ENCODE results near the gene LRWD1.

The LRWD1 gene

DNA sequence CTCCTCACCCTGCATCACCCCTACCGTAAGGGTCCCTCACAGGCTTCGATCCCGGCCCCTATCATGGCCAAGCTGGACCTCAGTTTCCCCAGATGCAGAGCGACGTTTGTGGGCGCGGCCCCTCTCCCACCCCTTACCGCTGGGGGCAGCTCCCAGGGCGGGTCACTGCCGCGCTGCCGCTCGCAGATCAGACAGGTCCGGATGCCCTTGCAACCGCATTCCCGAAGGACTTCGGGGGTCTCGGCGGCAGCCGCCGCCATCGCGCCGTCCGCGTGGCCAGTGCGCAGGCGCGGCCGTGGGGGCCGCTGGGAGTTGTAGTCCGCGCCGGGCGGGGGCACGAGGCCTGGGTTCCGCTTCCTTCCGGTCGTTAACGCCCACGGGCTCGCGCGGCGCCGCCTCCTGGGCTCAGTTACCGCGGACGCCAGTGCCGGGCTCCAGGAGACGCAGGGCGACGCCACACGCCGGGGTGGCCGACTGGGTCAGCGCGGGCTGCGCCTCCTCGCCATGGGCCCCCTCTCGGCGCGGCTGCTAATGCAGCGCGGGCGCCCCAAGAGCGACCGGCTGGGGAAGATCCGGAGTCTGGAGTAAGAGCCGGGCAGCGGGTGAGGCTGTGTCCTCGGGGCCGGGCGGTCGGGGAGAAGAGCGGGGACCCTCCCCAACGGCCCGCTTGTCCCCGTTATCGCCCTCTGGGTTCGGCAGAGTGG lies at the start of gene LRWD1, which contains the start of gene ALKBH4 (continued):
- TF ChIP-seq FEZF1 (tag by site-specific recombination; IDR thresholded peaks at IDR 0.05) (no peak), YY2 (tag by site-specific recombination; IDR thresholded peaks at IDR 0.05) (peak; percentile 86), ZNF561 (tag by site-specific recombination; IDR thresholded peaks at IDR 0.05; ENCODE audit: borderline replicate concordance) (peak; percentile 92; the same call in 1 of the 2 replicates), HOXA7 (CRISPR knock-in tag; IDR thresholded peaks at IDR 0.05; ENCODE audit: borderline replicate concordance) (no peak), ZNF677 (tag by site-specific recombination; IDR thresholded peaks at IDR 0.05) (no peak), ZNF394 (tag by site-specific recombination; IDR thresholded peaks at IDR 0.05; ENCODE audit: borderline replicate concordance) (no peak), GFI1B (tag by site-specific recombination; IDR thresholded peaks at IDR 0.05) (no peak), ZNF830 (tag by site-specific recombination; IDR thresholded peaks at IDR 0.05; ENCODE audit: low read depth) (no peak), ZBTB8A (tag by site-specific recombination; IDR thresholded peaks at IDR 0.05) (peak; percentile 97), ZBTB17 (tag by site-specific recombination; IDR thresholded peaks at IDR 0.05) (no peak), REPIN1 (tag by site-specific recombination; IDR thresholded peaks at IDR 0.05; ENCODE audit: low read depth) (no peak), PRDM1 (tag by site-specific recombination; IDR thresholded peaks at IDR 0.05) (no peak), ZNF211 (tag by site-specific recombination; IDR thresholded peaks at IDR 0.05; ENCODE audit: low read depth) (no peak), ZNF121 (tag by site-specific recombination; IDR thresholded peaks at IDR 0.05) (no peak), ZNF558 (tag by site-specific recombination; IDR thresholded peaks at IDR 0.05) (no peak)
- TF ChIP-seq, protein P1, sequence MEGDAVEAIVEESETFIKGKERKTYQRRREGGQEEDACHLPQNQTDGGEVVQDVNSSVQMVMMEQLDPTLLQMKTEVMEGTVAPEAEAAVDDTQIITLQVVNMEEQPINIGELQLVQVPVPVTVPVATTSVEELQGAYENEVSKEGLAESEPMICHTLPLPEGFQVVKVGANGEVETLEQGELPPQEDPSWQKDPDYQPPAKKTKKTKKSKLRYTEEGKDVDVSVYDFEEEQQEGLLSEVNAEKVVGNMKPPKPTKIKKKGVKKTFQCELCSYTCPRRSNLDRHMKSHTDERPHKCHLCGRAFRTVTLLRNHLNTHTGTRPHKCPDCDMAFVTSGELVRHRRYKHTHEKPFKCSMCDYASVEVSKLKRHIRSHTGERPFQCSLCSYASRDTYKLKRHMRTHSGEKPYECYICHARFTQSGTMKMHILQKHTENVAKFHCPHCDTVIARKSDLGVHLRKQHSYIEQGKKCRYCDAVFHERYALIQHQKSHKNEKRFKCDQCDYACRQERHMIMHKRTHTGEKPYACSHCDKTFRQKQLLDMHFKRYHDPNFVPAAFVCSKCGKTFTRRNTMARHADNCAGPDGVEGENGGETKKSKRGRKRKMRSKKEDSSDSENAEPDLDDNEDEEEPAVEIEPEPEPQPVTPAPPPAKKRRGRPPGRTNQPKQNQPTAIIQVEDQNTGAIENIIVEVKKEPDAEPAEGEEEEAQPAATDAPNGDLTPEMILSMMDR (tag by site-specific recombination; IDR thresholded peaks at IDR 0.05): peak; percentile 90
- TF ChIP-seq, protein P2, sequence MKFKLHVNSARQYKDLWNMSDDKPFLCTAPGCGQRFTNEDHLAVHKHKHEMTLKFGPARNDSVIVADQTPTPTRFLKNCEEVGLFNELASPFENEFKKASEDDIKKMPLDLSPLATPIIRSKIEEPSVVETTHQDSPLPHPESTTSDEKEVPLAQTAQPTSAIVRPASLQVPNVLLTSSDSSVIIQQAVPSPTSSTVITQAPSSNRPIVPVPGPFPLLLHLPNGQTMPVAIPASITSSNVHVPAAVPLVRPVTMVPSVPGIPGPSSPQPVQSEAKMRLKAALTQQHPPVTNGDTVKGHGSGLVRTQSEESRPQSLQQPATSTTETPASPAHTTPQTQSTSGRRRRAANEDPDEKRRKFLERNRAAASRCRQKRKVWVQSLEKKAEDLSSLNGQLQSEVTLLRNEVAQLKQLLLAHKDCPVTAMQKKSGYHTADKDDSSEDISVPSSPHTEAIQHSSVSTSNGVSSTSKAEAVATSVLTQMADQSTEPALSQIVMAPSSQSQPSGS (tag by site-specific recombination; IDR thresholded peaks at IDR 0.05; ENCODE audit: low read depth): no peak
- TF ChIP-seq, protein P3, sequence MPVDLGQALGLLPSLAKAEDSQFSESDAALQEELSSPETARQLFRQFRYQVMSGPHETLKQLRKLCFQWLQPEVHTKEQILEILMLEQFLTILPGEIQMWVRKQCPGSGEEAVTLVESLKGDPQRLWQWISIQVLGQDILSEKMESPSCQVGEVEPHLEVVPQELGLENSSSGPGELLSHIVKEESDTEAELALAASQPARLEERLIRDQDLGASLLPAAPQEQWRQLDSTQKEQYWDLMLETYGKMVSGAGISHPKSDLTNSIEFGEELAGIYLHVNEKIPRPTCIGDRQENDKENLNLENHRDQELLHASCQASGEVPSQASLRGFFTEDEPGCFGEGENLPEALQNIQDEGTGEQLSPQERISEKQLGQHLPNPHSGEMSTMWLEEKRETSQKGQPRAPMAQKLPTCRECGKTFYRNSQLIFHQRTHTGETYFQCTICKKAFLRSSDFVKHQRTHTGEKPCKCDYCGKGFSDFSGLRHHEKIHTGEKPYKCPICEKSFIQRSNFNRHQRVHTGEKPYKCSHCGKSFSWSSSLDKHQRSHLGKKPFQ (tag by site-specific recombination; IDR thresholded peaks at IDR 0.05): no peak
- TF ChIP-seq, protein P4, sequence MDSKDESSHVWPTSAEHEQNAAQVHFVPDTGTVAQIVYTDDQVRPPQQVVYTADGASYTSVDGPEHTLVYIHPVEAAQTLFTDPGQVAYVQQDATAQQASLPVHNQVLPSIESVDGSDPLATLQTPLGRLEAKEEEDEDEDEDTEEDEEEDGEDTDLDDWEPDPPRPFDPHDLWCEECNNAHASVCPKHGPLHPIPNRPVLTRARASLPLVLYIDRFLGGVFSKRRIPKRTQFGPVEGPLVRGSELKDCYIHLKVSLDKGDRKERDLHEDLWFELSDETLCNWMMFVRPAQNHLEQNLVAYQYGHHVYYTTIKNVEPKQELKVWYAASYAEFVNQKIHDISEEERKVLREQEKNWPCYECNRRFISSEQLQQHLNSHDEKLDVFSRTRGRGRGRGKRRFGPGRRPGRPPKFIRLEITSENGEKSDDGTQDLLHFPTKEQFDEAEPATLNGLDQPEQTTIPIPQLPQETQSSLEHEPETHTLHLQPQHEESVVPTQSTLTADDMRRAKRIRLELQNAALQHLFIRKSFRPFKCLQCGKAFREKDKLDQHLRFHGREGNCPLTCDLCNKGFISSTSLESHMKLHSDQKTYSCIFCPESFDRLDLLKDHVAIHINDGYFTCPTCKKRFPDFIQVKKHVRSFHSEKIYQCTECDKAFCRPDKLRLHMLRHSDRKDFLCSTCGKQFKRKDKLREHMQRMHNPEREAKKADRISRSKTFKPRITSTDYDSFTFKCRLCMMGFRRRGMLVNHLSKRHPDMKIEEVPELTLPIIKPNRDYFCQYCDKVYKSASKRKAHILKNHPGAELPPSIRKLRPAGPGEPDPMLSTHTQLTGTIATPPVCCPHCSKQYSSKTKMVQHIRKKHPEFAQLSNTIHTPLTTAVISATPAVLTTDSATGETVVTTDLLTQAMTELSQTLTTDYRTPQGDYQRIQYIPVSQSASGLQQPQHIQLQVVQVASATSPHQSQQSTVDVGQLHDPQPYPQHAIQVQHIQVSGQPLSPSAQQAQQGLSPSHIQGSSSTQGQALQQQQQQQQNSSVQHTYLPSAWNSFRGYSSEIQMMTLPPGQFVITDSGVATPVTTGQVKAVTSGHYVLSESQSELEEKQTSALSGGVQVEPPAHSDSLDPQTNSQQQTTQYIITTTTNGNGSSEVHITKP (tag by site-specific recombination; IDR thresholded peaks at IDR 0.05): peak; percentile 67
- TF ChIP-seq, protein P5, sequence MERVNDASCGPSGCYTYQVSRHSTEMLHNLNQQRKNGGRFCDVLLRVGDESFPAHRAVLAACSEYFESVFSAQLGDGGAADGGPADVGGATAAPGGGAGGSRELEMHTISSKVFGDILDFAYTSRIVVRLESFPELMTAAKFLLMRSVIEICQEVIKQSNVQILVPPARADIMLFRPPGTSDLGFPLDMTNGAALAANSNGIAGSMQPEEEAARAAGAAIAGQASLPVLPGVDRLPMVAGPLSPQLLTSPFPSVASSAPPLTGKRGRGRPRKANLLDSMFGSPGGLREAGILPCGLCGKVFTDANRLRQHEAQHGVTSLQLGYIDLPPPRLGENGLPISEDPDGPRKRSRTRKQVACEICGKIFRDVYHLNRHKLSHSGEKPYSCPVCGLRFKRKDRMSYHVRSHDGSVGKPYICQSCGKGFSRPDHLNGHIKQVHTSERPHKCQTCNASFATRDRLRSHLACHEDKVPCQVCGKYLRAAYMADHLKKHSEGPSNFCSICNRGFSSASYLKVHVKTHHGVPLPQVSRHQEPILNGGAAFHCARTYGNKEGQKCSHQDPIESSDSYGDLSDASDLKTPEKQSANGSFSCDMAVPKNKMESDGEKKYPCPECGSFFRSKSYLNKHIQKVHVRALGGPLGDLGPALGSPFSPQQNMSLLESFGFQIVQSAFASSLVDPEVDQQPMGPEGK (tag by site-specific recombination; IDR thresholded peaks at IDR 0.05): peak; percentile 71; the same call in 1 of the 2 replicates
- TF ChIP-seq, protein P6, sequence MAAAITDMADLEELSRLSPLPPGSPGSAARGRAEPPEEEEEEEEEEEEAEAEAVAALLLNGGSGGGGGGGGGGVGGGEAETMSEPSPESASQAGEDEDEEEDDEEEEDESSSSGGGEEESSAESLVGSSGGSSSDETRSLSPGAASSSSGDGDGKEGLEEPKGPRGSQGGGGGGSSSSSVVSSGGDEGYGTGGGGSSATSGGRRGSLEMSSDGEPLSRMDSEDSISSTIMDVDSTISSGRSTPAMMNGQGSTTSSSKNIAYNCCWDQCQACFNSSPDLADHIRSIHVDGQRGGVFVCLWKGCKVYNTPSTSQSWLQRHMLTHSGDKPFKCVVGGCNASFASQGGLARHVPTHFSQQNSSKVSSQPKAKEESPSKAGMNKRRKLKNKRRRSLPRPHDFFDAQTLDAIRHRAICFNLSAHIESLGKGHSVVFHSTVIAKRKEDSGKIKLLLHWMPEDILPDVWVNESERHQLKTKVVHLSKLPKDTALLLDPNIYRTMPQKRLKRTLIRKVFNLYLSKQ (tag by site-specific recombination; IDR thresholded peaks at IDR 0.05; ENCODE audit: borderline replicate concordance): no peak
